ENCODE results near the gene PROX1.

GRCh38 chr1:213968146-213968825, 19.5 kb upstream of the PROX1 start:
- TF ChIP-seq CTCF (IDR thresholded peaks at IDR 0.05) (no peak), EZH2 (IDR thresholded peaks at IDR 0.05; ENCODE audit: borderline replicate concordance, insufficient read depth, low read depth, low read length, poor library complexity, severe bottlenecking) (no peak)

Measured in B cell (primary cell).